DOHH2 (cell line): ENCODE measurements around the gene MTCH1.

Source experiments
- H3F3A ChIP-seq: fragments of 200-600 bp; sonication (generic), shearing (Covaris generic); 2 replicates; pipeline ENCODE4 v1.6.0; 2016; ENCODE audit warnings: antibody characterized with exemption, mild to moderate bottlenecking; ENCODE audit not compliant: control insufficient read depth, insufficient read depth
- H3K27ac ChIP-seq: fragments of 200-600 bp; sonication (generic); 2 replicates; pipeline ENCODE4 v1.5.1; 2014; ENCODE audit warnings: low read depth, mild to moderate bottlenecking, low read length, moderate library complexity
- H3K27me3 ChIP-seq: fragments of 200-600 bp; sonication (generic); 2 replicates; pipeline ENCODE4 v1.6.1; 2014; ENCODE audit warnings: mild to moderate bottlenecking, low read length, mixed read lengths; ENCODE audit not compliant: control insufficient read depth
- H3K36me3 ChIP-seq: fragments of 200-600 bp; sonication (generic); 2 replicates; pipeline ENCODE4 v1.6.1; 2014; ENCODE audit warnings: mild to moderate bottlenecking, low read length, moderate library complexity, mixed read lengths; ENCODE audit not compliant: control insufficient read depth
- H3K4me1 ChIP-seq: fragments of 200-600 bp; sonication (generic); 2 replicates; pipeline ENCODE4 v1.6.1; 2014; ENCODE audit warnings: mild to moderate bottlenecking, low read length, mixed read lengths; ENCODE audit not compliant: control insufficient read depth
- H3K4me2 ChIP-seq: fragments of 200-600 bp; sonication (generic); 2 replicates; pipeline ENCODE4 v1.6.0; 2014; ENCODE audit warnings: mild to moderate bottlenecking, low read length, moderate library complexity
- H3K4me3 ChIP-seq: fragments of 200-600 bp; sonication (generic); 2 replicates; pipeline ENCODE4 v1.5.1; 2014; ENCODE audit warnings: mild to moderate bottlenecking, low read length, mixed read lengths
- H3K79me2 ChIP-seq: fragments of 200-600 bp; sonication (generic); 2 replicates; pipeline ENCODE4 v1.6.1; 2014; ENCODE audit warnings: mild to moderate bottlenecking, low read length, mixed read lengths; ENCODE audit not compliant: control insufficient read depth
- H3K9me2 ChIP-seq: fragments of 200-600 bp; sonication (generic); replicated peaks from 2 replicates; pipeline ENCODE4 v1.6.1; 2014; ENCODE audit warnings: mild to moderate bottlenecking, low read length, mixed read lengths; ENCODE audit not compliant: control insufficient read depth
- H3K9me3 ChIP-seq: fragments of 200-600 bp; sonication (generic); 2 replicates; pipeline ENCODE4 v1.6.1; 2014; ENCODE audit warnings: antibody characterized with exemption, low read length, mixed read lengths; ENCODE audit not compliant: control insufficient read depth, insufficient read depth
- H4K20me1 ChIP-seq: fragments of 200-600 bp; sonication (generic); 2 replicates; pipeline ENCODE4 v1.6.0; 2014; ENCODE audit warnings: low read depth, mild to moderate bottlenecking, antibody characterized with exemption, low read length, moderate library complexity; ENCODE audit not compliant: control insufficient read depth, insufficient read depth
- CTCF ChIP-seq: fragments of 200-600 bp; sonication (generic); IDR thresholded peaks from one replicate; pipeline ENCODE4 v1.5.1; 2014; ENCODE audit warnings: antibody characterized with exemption, mild to moderate bottlenecking, low read depth, low read length; ENCODE audit not compliant: poor library complexity, severe bottlenecking
- EZH2phosphoT487 ChIP-seq: fragments of 200-600 bp; sonication (generic); IDR thresholded peaks from 2 replicates; pipeline ENCODE4 v1.6.1; 2017; ENCODE audit warnings: borderline replicate concordance, mild to moderate bottlenecking, antibody characterized with exemption, low read length, moderate library complexity, mixed read lengths

The MTCH1 gene

GRCh38 chr6:37024656-37025337, 38.8 kb upstream of the MTCH1 start:
- H3K4me1 ChIP-seq: no peaks in the 10 kb centered on the region
- no peaks in the 10 kb centered on the region for H3K36me3 ChIP-seq
- H3K27ac ChIP-seq: no peak overlapping the region
- H3K79me2 ChIP-seq: no peaks in the 10 kb centered on the region
- H3K4me3 ChIP-seq: no peak overlapping the region
- H3K4me2 ChIP-seq: no peak overlapping the region
- TF ChIP-seq EZH2phosphoT487: no peak
- TF ChIP-seq CTCF: no peak
- H3F3A ChIP-seq: no peaks in the 10 kb centered on the region
- no peaks in the 10 kb centered on the region for H4K20me1 ChIP-seq
- no peaks in the 10 kb centered on the region for H3K27me3 ChIP-seq
- no peaks in the 10 kb centered on the region for H3K9me3 ChIP-seq
- H3K9me2 ChIP-seq: no peaks in the 10 kb centered on the region

DNA sequence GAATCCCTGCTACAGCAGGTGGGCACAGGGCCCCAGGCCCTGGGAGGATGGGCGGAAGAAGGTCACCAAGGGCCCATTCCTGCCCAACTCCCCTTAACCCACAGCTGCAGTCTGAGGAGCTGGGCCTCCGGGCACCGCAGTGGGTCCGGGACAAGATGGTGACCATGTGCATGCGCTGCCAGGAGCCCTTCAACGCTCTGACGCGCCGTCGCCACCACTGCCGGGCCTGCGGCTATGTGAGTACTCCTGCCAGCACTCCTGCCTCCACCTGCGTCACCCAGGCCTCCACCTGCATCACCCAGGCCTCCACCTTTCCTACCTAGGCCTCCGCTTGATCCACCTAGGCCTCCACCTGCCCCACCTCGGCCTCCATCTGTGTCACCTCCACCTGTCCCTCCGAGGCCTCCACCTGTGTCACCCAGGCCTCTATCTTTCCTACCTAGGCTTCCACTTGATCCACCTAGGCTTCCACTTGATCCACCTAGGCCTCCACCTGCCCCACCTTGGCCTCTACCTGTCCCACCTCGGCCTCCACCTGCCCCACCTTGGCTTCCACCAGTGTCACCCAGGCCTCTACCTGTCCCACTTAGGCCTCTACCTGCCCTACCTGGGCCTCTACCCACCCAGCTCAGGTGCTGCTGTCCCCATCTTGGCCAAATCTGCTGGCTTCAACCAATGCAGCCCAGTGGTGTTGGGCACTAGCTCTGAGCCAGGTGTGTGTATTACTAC, 36.3 kb upstream of the MTCH1 start:
- no peaks in the 10 kb centered on the region for H3K9me2 ChIP-seq
- TF ChIP-seq EZH2phosphoT487 (no peak), CTCF (no peak)
- no peaks in the 10 kb centered on the region for H3K9me3 ChIP-seq
- H3K4me2 ChIP-seq: no peak overlapping the region
- H3K27me3 ChIP-seq: no peaks in the 10 kb centered on the region
- no peaks in the 10 kb centered on the region for H3K36me3 ChIP-seq
- no peaks in the 10 kb centered on the region for H3K79me2 ChIP-seq
- H4K20me1 ChIP-seq: no peaks in the 10 kb centered on the region
- H3K4me1 ChIP-seq: peaks cover 12% of the 10 kb centered on the region
- H3F3A ChIP-seq: no peaks in the 10 kb centered on the region
- H3K4me3 ChIP-seq: no peak overlapping the region
- H3K27ac ChIP-seq: no peak overlapping the region

- Histone ChIP-seq H3F3A (no peaks in the 10 kb centered on the region), H3K9me3 (no peaks in the 10 kb centered on the region), H3K4me1 (peaks cover 12% of the 10 kb centered on the region), H3K9me2 (no peaks in the 10 kb centered on the region), H3K4me2 (no peak overlapping the region), H3K27me3 (no peaks in the 10 kb centered on the region), H3K36me3 (no peaks in the 10 kb centered on the region), H3K27ac (no peak overlapping the region), H3K79me2 (no peaks in the 10 kb centered on the region), H4K20me1 (no peaks in the 10 kb centered on the region), H3K4me3 (no peak overlapping the region)
- TF ChIP-seq CTCF (peak; percentile 62), EZH2phosphoT487 (no peak)
These were observed 35.5 kb upstream of the MTCH1 start for GRCh38 chr6:37021356-37022129.
